ENCODE measurements around the gene ZNF571. TPM values are rescaled to one million over a fixed set of nuclear protein-coding genes. Genes with fewer than 3 reads are reported as not detected.

The ZNF571 gene
- total RNA-seq, 1 experiment from 2014 or later: 4.5 TPM

- Histone ChIP-seq H2BK120ac (ENCODE audit: low read depth, low read length, poor library complexity, severe bottlenecking) (no peak overlapping the region), H2AFZ (ENCODE audit: low read length) (no peak overlapping the region), H3K27ac (ENCODE audit: insufficient read length, low read depth, low read length) (no peak overlapping the region), H2BK12ac (ENCODE audit: insufficient read length, low read depth, low read length) (no peak overlapping the region), H3K9me3 (ENCODE audit: control insufficient read depth, low read depth, low read length) (peaks cover 41% of the 10 kb centered on the region), H3K4ac (ENCODE audit: low read depth, low read length) (no peak overlapping the region), H2BK15ac (ENCODE audit: low read depth, low read length) (no peak overlapping the region), H3K23me2 (ENCODE audit: insufficient read length, low read depth, low read length, poor library complexity, severe bottlenecking) (no peaks in the 10 kb centered on the region), H3K79me1 (ENCODE audit: insufficient read depth, low read depth, low read length, poor library complexity, severe bottlenecking) (no peaks in the 10 kb centered on the region), H4K91ac (ENCODE audit: insufficient read length, low read depth, low read length) (no peak overlapping the region), H2AK5ac (ENCODE audit: insufficient read length, low read length) (no peak overlapping the region), H3K14ac (ENCODE audit: insufficient read depth, low read length) (no peak overlapping the region), H3K27me3 (ENCODE audit: insufficient read depth, low read length) (no peaks in the 10 kb centered on the region), H4K5ac (ENCODE audit: insufficient read length, low read depth, low read length) (no peak overlapping the region), H3K23ac (ENCODE audit: insufficient read length, low read depth, low read length) (no peak overlapping the region), H3K9ac (ENCODE audit: extremely low read depth, insufficient read length, low read length) (no peak overlapping the region), H3K18ac (ENCODE audit: insufficient read length, low read depth, low read length) (no peak overlapping the region), H2BK20ac (ENCODE audit: low read depth, low read length, poor library complexity, severe bottlenecking) (no peak overlapping the region), H4K20me1 (ENCODE audit: control insufficient read depth, insufficient read depth, insufficient read length) (no peaks in the 10 kb centered on the region), H3K4me2 (ENCODE audit: insufficient read depth, insufficient read length, low read length) (no peak overlapping the region), H4K8ac (replicated peaks; ENCODE audit: insufficient read length, low read depth, low read length) (no peak overlapping the region), H3K79me2 (ENCODE audit: insufficient read depth, low read length) (no peaks in the 10 kb centered on the region), H3K4me1 (ENCODE audit: insufficient read depth, low read length) (no peaks in the 10 kb centered on the region), H3T11ph (ENCODE audit: low read length) (no peak overlapping the region), H3K56ac (ENCODE audit: insufficient read length, low read depth, low read length) (no peak overlapping the region), H2BK5ac (ENCODE audit: insufficient read length, low read length) (no peak overlapping the region)
- Mint-ChIP-seq H3K36me3 (ENCODE audit: insufficient read depth in 1 of 3, low read depth in 3 of 3) (peaks cover 55 to 67% (median 66%) of the 10 kb centered on the region in 3 experiments), H3K4me3 (no peak overlapping the region), H3K27ac (no peak overlapping the region), H3K4me1 (no peaks in the 10 kb centered on the region), H3K27me3 (ENCODE audit: low read depth) (no peaks in the 10 kb centered on the region), H3K9me3 (peaks cover 44 to 50% of the 10 kb centered on the region in 2 experiments)
- TF ChIP-seq CTCF (conservative IDR thresholded peaks at IDR 0.05): no peak
- no peak for DNase-seq
Measured at GRCh38 chr19:37572203-37572602, 22.4 kb downstream of the ZNF571 start.

All from H9 (cell line).